B cell (primary cell): ENCODE measurements around the gene SENP1. TPM values are rescaled to one million over a fixed set of nuclear protein-coding genes. Genes with fewer than 3 reads are reported as not detected.

Experiments used
- ATAC-seq: fragments of 200-7000 bp; cut with Tn5 transposase; one replicate; pipeline ENCODE4 v1.10.0; 2021; ENCODE audit warnings: low read depth, mild to moderate bottlenecking, moderate number of reproducible peaks, moderate library complexity
- CTCF ChIA-PET: fragments of 350-600 bp; sonication (Branson Sonifier 250); formaldehyde crosslinking; loops from one replicate; lab custom pipeline; 2021; ENCODE audit warnings: antibody characterized with exemption, inconsistent platforms; lab: Charles Lee
- POLR2A ChIA-PET: fragments of 350-600 bp; sonication (Branson Sonifier 250); formaldehyde crosslinking; loops from one replicate; lab custom pipeline; 2021; ENCODE audit warnings: antibody characterized with exemption; lab: Charles Lee
- DNase-seq: peaks from one replicate; pipeline ENCODE4 v3.0.0; 2013
- H2AFZ ChIP-seq: 2 replicates; pipeline ENCODE4 v1.6.1; 2012; ENCODE audit warnings: mild to moderate bottlenecking, low read depth, low read length; ENCODE audit not compliant: insufficient read depth, poor library complexity, severe bottlenecking
- H3K27ac ChIP-seq, 2 donors: 1 replicate in 1 of 2; 2 replicates in 1 of 2; pipeline ENCODE4 v1.5.1; 2012 to 2013; ENCODE audit warnings: low read length in 2 of 2, mild to moderate bottlenecking in 2 of 2, moderate library complexity in 1 of 2
- H3K27me3 ChIP-seq, 4 experiments: fragments of 200-600 bp in 1 of 4; sonication (generic) in 1 of 4; replicated peaks in 1 of 4; 1 replicate in 2 of 4; 2 replicates in 2 of 4; pipeline versions ENCODE4 v1.6.1 to v1.7.0; 2013 to 2016; ENCODE audit warnings: low read length in 3 of 4, mild to moderate bottlenecking in 2 of 4, mixed read lengths in 1 of 4, moderate library complexity in 1 of 4; ENCODE audit not compliant: insufficient read depth in 4 of 4, control insufficient read depth in 3 of 4; ENCODE audit errors: control extremely low read depth in 1 of 4
- H3K36me3 ChIP-seq, 2 experiments: replicated peaks in 1 of 2; 1 replicate in 1 of 2; 2 replicates in 1 of 2; pipeline versions ENCODE4 v1.6.1 to v1.7.1; 2013; ENCODE audit warnings: low read length in 1 of 2; ENCODE audit not compliant: insufficient read depth in 2 of 2, control insufficient read depth in 1 of 2; ENCODE audit errors: control extremely low read depth in 1 of 2, extremely low read depth in 1 of 2
- H3K4me1 ChIP-seq, 2 donors: fragments of 200-600 bp in 1 of 2; sonication (generic) in 1 of 2; 1 replicate in 1 of 2; 2 replicates in 1 of 2; pipeline versions ENCODE4 v1.5.1 to v1.6.1; 2013 to 2017; ENCODE audit warnings: low read length in 2 of 2; ENCODE audit not compliant: control insufficient read depth in 2 of 2, insufficient read depth in 2 of 2
- H3K4me2 ChIP-seq: replicated peaks from 2 replicates; pipeline ENCODE3; 2012; ENCODE audit warnings: mild to moderate bottlenecking, low read depth, low read length; ENCODE audit not compliant: poor library complexity, severe bottlenecking
- H3K4me3 ChIP-seq, 5 experiments: fragments of 200-600 bp in 1 of 5; sonication (generic) in 1 of 5; 1 replicate in 3 of 5; 2 replicates in 2 of 5; pipeline versions ENCODE4 v1.5.1 to v1.7.0; 2011 to 2016; ENCODE audit warnings: low read length in 4 of 5, mild to moderate bottlenecking in 4 of 5, low read depth in 2 of 5, control low read depth in 1 of 5, moderate library complexity in 1 of 5; ENCODE audit not compliant: insufficient read depth in 1 of 5; ENCODE audit errors: control extremely low read depth in 1 of 5, extremely low read depth in 1 of 5
- H3K79me2 ChIP-seq: fragments of 200-600 bp; sonication (generic); one replicate; pipeline ENCODE4 v1.6.0; 2016; ENCODE audit warnings: low read length; ENCODE audit not compliant: control insufficient read depth, insufficient read depth
- H3K9ac ChIP-seq: fragments of 200-600 bp; sonication (generic); 2 replicates; pipeline ENCODE4 v1.6.1; 2017; ENCODE audit warnings: mild to moderate bottlenecking, low read length, moderate library complexity
- H3K9me3 ChIP-seq, 3 donors: one replicate each; pipeline versions ENCODE4 v1.6.1 to v1.7.1; 2013; ENCODE audit warnings: low read length in 2 of 3; ENCODE audit not compliant: control insufficient read depth in 2 of 3, insufficient read depth in 1 of 3; ENCODE audit errors: control extremely low read depth in 1 of 3
- H4K20me1 ChIP-seq: 2 replicates; pipeline ENCODE4 v1.6.0; 2012; ENCODE audit warnings: mild to moderate bottlenecking, low read length; ENCODE audit not compliant: insufficient read depth, control insufficient read depth, poor library complexity, severe bottlenecking
- H3K27ac Mint-ChIP-seq: one replicate; pipeline ENCODE4 v1.8.0; 2021; ENCODE audit warnings: mixed read lengths
- H3K27me3 Mint-ChIP-seq: one replicate; pipeline ENCODE4 v1.8.0; 2021; ENCODE audit warnings: mixed read lengths
- H3K4me1 Mint-ChIP-seq: one replicate; pipeline ENCODE4 v1.8.0; 2021; ENCODE audit warnings: mixed read lengths
- H3K4me3 Mint-ChIP-seq: one replicate; pipeline ENCODE4 v1.8.0; 2021; ENCODE audit warnings: mixed read lengths
- H3K9me3 Mint-ChIP-seq: one replicate; pipeline ENCODE4 v1.8.0; 2022; ENCODE audit warnings: mixed read lengths; ENCODE audit not compliant: insufficient read depth
- CTCF ChIP-seq: fragments of 200-600 bp; IDR thresholded peaks from one replicate; pipeline ENCODE4 v1.8.0; 2022; ENCODE audit warnings: antibody characterized with exemption, mild to moderate bottlenecking
- EZH2 ChIP-seq: IDR thresholded peaks from 2 replicates; pipeline ENCODE4 v1.6.1; 2012; ENCODE audit warnings: borderline replicate concordance, low read depth, mild to moderate bottlenecking, moderate library complexity, low read length; ENCODE audit not compliant: insufficient read depth, poor library complexity, severe bottlenecking
- WGBS: methylation state at CpG from one replicate; pipeline ENCODE4 v1.1.5; 2013; ENCODE audit warnings: missing lambda C conversion rate; ENCODE audit not compliant: insufficient coverage; 5-methylcytosine and 5-hydroxymethylcytosine counted together
- intact Hi-C: fragments of 100-400 bp; cut with micrococcal nuclease; formaldehyde crosslinking; loops from one replicate; pipeline ENCODE4 v1.10.0; 2022
- polyA plus RNA-seq: library from polyadenylated mRNA; depleted of rRNA; stranded (reverse); fragments of >200 nt; gene quantifications from 2 replicates; pipeline ENCODE4 v1.2.3, GENCODE V29; 2012
- total RNA-seq, 2 donors: library from RNA; stranded (reverse); fragments of 120-200 nt in 1 of 2; gene quantifications; 1 replicate in 1 of 2; 2 replicates in 1 of 2; pipeline versions ENCODE4 v1.2.3 to v1.2.4, GENCODE V29; 2013 to 2022

SENP1 gene
- total and polyA plus RNA-seq, 2 donors (not counting 1 experiment from before 2014, with no cell fraction given), result 7.3 to 44.8 TPM

- no peak for TF ChIP-seq CTCF
- TF ChIP-seq EZH2, result no peak
- Mint-ChIP-seq H3K4me1 (no peaks in the 10 kb centered on the region), H3K27ac (no peak overlapping the region), H3K4me3 (no peak overlapping the region), H3K9me3 (no peaks in the 10 kb centered on the region), H3K27me3 (no peaks in the 10 kb centered on the region)
- no peaks in the 10 kb centered on the region for H3K27me3 ChIP-seq
- ATAC-seq, result no peak
- no peaks in the 10 kb centered on the region for H3K9me3 ChIP-seq
- H3K4me3 ChIP-seq, result no peak overlapping the region
- no peak overlapping the region for H2AFZ ChIP-seq
- no peak overlapping the region for H3K27ac ChIP-seq
- DNase-seq, result no peak
- H3K4me2 ChIP-seq, result no peak overlapping the region
- 94% methylated on average over 4 of the region's 6 CpGs for WGBS
- intact Hi-C loops, result no loop called here
- no peak overlapping the region for H3K9ac ChIP-seq
- ChIA-PET POLR2A (no interaction called here), CTCF (no interaction called here)
- no peaks in the 10 kb centered on the region for H3K79me2 ChIP-seq
- H4K20me1 ChIP-seq, result no peaks in the 10 kb centered on the region
- no peaks in the 10 kb centered on the region for H3K4me1 ChIP-seq
- peaks cover 0 to 56% of the 10 kb centered on the region in 2 experiments for H3K36me3 ChIP-seq
Observed at GRCh38 chr12:48045061-48045846, 60.6 kb downstream of the SENP1 start.

GRCh38 chr12:48044396-48044795 lies 61.5 kb downstream of the SENP1 start:
- ChIA-PET POLR2A (no interaction called here), CTCF (no interaction called here)
- Histone ChIP-seq H3K4me2 (no peak overlapping the region), H3K4me1 (no peaks in the 10 kb centered on the region), H3K9me3 (no peaks in the 10 kb centered on the region), H4K20me1 (no peaks in the 10 kb centered on the region), H3K4me3 (no peak overlapping the region), H3K79me2 (no peaks in the 10 kb centered on the region), H3K36me3 (peaks cover 0 to 47% of the 10 kb centered on the region in 2 experiments), H3K27ac (no peak overlapping the region), H3K9ac (no peak overlapping the region), H2AFZ (no peak overlapping the region), H3K27me3 (no peaks in the 10 kb centered on the region)
- Mint-ChIP-seq H3K27me3 (no peaks in the 10 kb centered on the region), H3K4me3 (no peak overlapping the region), H3K9me3 (no peaks in the 10 kb centered on the region), H3K27ac (no peak overlapping the region), H3K4me1 (peaks cover 4% of the 10 kb centered on the region)
- 94% methylated on average over 5 of the region's 7 CpGs for WGBS
- intact Hi-C loops, result no loop called here
- DNase-seq (no peak), ATAC-seq (no peak)
- no peak for TF ChIP-seq CTCF
- TF ChIP-seq EZH2, result no peak
